ENCODE measurements around the gene AHDC1. TPM values are rescaled to one million over a fixed set of nuclear protein-coding genes. Genes with fewer than 3 reads are reported as not detected.

AHDC1 gene
- total and polyA plus RNA-seq, 2 of the 13 experiments (the other 11 are each of a cell fraction or from before 2014, with no cell fraction given): 1.0 to 2.7 TPM

DNA sequence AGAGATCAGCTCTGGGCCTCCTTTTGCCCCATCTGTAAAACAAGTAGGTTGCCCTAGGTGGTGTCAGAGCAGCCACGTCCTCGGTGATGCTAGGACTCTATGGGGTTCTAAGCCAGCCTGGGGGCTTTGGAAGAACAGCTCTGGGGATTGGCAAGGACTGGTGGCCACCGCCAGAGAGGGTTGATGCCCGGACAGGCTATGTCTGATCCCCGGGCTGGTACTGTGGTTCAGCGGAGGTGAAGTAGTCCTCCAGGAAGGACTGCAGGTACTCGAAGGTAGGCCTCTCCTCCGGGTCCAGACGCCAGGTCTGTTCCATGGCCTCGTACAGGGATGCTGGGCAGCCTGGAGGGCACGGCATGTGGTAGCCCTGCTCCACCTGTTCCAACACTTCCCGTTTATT is 8.8 kb upstream of the AHDC1 start:
- in situ Hi-C loops (cut with HindIII; ENCODE audit: extremely low pct_ligation_motif_present, low pct_unique_long_range_greater_than_20kb): no loop called here
- Histone ChIP-seq H4K20me1 (ENCODE audit: insufficient read depth, low read length) (no peaks in the 10 kb centered on the region), H3K4me2 (ENCODE audit: low read depth, low read length) (no peak overlapping the region), H3K9me3 (ENCODE audit: low read length) (no peaks in the 10 kb centered on the region), H3K4me1 (ENCODE audit: insufficient read depth, low read length) (peaks cover 23% of the 10 kb centered on the region), H3K9ac (ENCODE audit: insufficient read depth, low read depth, low read length) (no peak overlapping the region), H2AFZ (ENCODE audit: low read length) (no peak overlapping the region), H3K4me3 (replicated peaks in 1 of 3; ENCODE audit: insufficient read depth in 1 of 3, low read depth in 2 of 3, low read length in 3 of 3) (no peak overlapping the region), H3K36me3 (replicated peaks in 1 of 2; ENCODE audit: control insufficient read depth in 1 of 2, insufficient read depth in 2 of 2, low read length in 2 of 2) (no peaks in the 10 kb centered on the region), H3K27ac (ENCODE audit: extremely low read length, insufficient read depth, low read length) (no peak overlapping the region), H3K27me3 (ENCODE audit: control insufficient read depth in 1 of 2, insufficient read depth in 2 of 2, low read length in 2 of 2) (peaks cover 0 to 24% of the 10 kb centered on the region in 2 experiments; a peak in 3 of 5 replicates), H3K79me2 (ENCODE audit: insufficient read depth, low read length) (no peaks in the 10 kb centered on the region)
- intact Hi-C loops (cut with micrococcal nuclease; ENCODE audit: unreplicated experiment): no loop called here
- ATAC-seq (no peak), DNase-seq (ENCODE audit: low spot score) (no peak), FAIRE-seq (no peak)
- ChIA-PET CTCF (ENCODE audit: low intra/inter-chr PET ratio, low total read pairs) (no interaction called here), POLR2A (no interaction called here)
- WGBS (ENCODE audit: low lambda C conversion rate): 36% methylated on average over 6 of the region's 12 CpGs
- TF ChIP-seq CCAR2 (optimal IDR thresholded peaks at IDR 0.05; ENCODE audit: low read depth, low read length): no peak
- no TSS peak for BruUV-seq (replicated peaks)

DNA sequence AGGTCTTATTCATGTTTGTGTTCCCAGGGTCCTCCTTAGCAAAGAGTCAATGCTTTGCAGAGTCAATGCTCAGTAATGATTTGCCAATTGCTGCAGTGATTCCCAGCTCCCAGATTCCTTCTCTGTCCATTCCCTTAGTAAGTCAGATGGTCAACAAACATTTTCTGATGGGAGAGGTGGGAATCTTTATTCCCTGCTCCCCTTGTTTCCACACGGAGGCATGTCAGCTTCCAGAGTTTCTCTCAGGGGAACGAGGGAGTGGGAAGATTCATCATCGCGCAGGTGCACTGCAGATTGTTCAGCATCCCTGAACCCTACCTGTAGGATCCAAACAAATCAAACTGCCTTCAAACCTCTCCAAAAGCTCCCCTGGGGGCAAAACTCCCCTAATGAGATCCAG is 7.5 kb upstream of the AHDC1 start:
- in situ Hi-C loops (cut with HindIII; ENCODE audit: extremely low pct_ligation_motif_present, low pct_unique_long_range_greater_than_20kb) (no loop called here), intact Hi-C loops (cut with micrococcal nuclease; ENCODE audit: unreplicated experiment) (no loop called here)
- Histone ChIP-seq H3K4me1 (ENCODE audit: insufficient read depth, low read length) (peaks cover 35% of the 10 kb centered on the region), H3K79me2 (ENCODE audit: insufficient read depth, low read length) (no peaks in the 10 kb centered on the region), H3K36me3 (replicated peaks in 1 of 2; ENCODE audit: control insufficient read depth in 1 of 2, insufficient read depth in 2 of 2, low read length in 2 of 2) (no peaks in the 10 kb centered on the region), H3K27ac (ENCODE audit: extremely low read length, insufficient read depth, low read length) (no peak overlapping the region), H3K27me3 (ENCODE audit: control insufficient read depth in 1 of 2, insufficient read depth in 2 of 2, low read length in 2 of 2) (peaks cover 0 to 24% of the 10 kb centered on the region in 2 experiments; a peak in 2 of 5 replicates), H3K4me3 (replicated peaks in 1 of 3; ENCODE audit: insufficient read depth in 1 of 3, low read depth in 2 of 3, low read length in 3 of 3) (no peak overlapping the region), H3K9ac (ENCODE audit: insufficient read depth, low read depth, low read length) (no peak overlapping the region), H4K20me1 (ENCODE audit: insufficient read depth, low read length) (no peaks in the 10 kb centered on the region), H3K4me2 (ENCODE audit: low read depth, low read length) (no peak overlapping the region), H3K9me3 (ENCODE audit: low read length) (no peaks in the 10 kb centered on the region), H2AFZ (ENCODE audit: low read length) (no peak overlapping the region)
- no peak for DNase-seq (ENCODE audit: low spot score)
- BruUV-seq (replicated peaks): no TSS peak
- 52% methylated on average over 4 of the region's 4 CpGs for WGBS (ENCODE audit: low lambda C conversion rate)
- no peak for FAIRE-seq
- no peak for ATAC-seq
- TF ChIP-seq KAT2B (IDR thresholded peaks at IDR 0.05; ENCODE audit: borderline replicate concordance, low read depth, low read length) (no peak), SMARCC2 (IDR thresholded peaks at IDR 0.05) (no peak), TCF7 (IDR thresholded peaks at IDR 0.05; ENCODE audit: low read depth) (no peak), GABPA (IDR thresholded peaks at IDR 0.05; ENCODE audit: low read depth, low read length) (no peak), GABPA (CRISPR knock-in tag; IDR thresholded peaks at IDR 0.05; ENCODE audit: low read depth) (0 out of 2 replicates have a peak, but pooled peaks have one; percentile 21), ZNF746 (CRISPR knock-in tag; IDR thresholded peaks at IDR 0.05) (no peak)
- TF ChIP-seq, protein P1, sequence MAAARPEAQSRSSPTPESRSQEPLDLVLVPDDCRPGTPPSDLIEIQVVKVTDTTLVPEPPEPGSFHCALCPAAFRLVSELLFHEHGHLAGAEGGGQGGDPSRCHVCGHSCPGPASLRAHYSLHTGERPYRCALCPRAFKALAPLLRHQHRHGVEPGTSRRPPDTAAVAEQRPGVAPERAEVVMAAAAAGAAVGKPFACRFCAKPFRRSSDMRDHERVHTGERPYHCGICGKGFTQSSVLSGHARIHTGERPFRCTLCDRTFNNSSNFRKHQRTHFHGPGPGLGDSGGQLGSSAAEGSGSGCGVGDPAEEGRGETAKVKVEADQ (CRISPR knock-in tag; IDR thresholded peaks at IDR 0.05; ENCODE audit: borderline replicate concordance): no peak
- ChIA-PET POLR2A (no interaction called here), CTCF (ENCODE audit: low intra/inter-chr PET ratio, low total read pairs) (no interaction called here)

Data from HepG2 (cell line).